CD4-positive, alpha-beta memory T cell (primary cell): Measurements from ENCODE around the gene FABP1. TPM values are rescaled to one million over a fixed set of nuclear protein-coding genes. Genes with fewer than 3 reads are reported as not detected.

Experiments
- CTCF ChIA-PET: fragments of 350-600 bp; sonication (Branson Sonifier 250); formaldehyde crosslinking; loops from one replicate; lab custom pipeline; 2021; ENCODE audit warnings: inconsistent platforms; ENCODE audit not compliant: partially characterized antibody; lab: Charles Lee
- POLR2A ChIA-PET: fragments of 350-600 bp; sonication (Branson Sonifier 250); formaldehyde crosslinking; loops from one replicate; lab custom pipeline; 2021; ENCODE audit not compliant: partially characterized antibody; lab: Charles Lee
- DNase-seq, 5 donors: peaks; one replicate each; pipeline versions ENCODE4 v3.0.0 to v3.0.0-alpha.2; 2020 to 2022; ENCODE audit warnings: mixed read lengths in 1 of 5
- H3K27ac ChIP-seq: one replicate; pipeline ENCODE4 v1.7.0; 2013; ENCODE audit warnings: low read depth, low read length
- H3K27me3 ChIP-seq: 2 replicates; pipeline ENCODE4 v1.7.0; 2013; ENCODE audit warnings: mild to moderate bottlenecking, low read length, moderate library complexity; ENCODE audit not compliant: insufficient read depth
- H3K36me3 ChIP-seq: 2 replicates; pipeline ENCODE4 v1.7.0; 2013; ENCODE audit warnings: mild to moderate bottlenecking, low read length, moderate library complexity; ENCODE audit not compliant: insufficient read depth
- H3K4me1 ChIP-seq: 2 replicates; pipeline ENCODE4 v1.7.0; 2013; ENCODE audit warnings: mild to moderate bottlenecking, low read length, moderate library complexity; ENCODE audit not compliant: insufficient read depth
- H3K4me3 ChIP-seq, 2 donors: one replicate each; pipeline ENCODE4 v1.7.0; 2013; ENCODE audit warnings: low read length in 2 of 2, mild to moderate bottlenecking in 1 of 2
- H3K9me3 ChIP-seq, 2 donors: one replicate each; pipeline ENCODE4 v1.7.0; 2013; ENCODE audit warnings: low read length in 2 of 2, control low read depth in 1 of 2; ENCODE audit not compliant: control insufficient read depth in 1 of 2
- H3K27ac Mint-ChIP-seq, 7 donors: one replicate each; pipeline ENCODE4 v1.8.0; 2020 to 2021; ENCODE audit warnings: mixed read lengths in 7 of 7, mild to moderate bottlenecking in 6 of 7, inconsistent platforms in 3 of 7, moderate library complexity in 3 of 7
- H3K27me3 Mint-ChIP-seq, 2 donors: one replicate each; pipeline ENCODE4 v1.8.0; 2020 to 2021; ENCODE audit warnings: mixed read lengths in 2 of 2
- H3K36me3 Mint-ChIP-seq, 2 donors: one replicate each; pipeline ENCODE4 v1.8.0; 2020 to 2021; ENCODE audit warnings: mixed read lengths in 2 of 2, inconsistent platforms in 1 of 2, mild to moderate bottlenecking in 1 of 2
- H3K4me1 Mint-ChIP-seq, 4 donors: one replicate each; pipeline ENCODE4 v1.8.0; 2020 to 2021; ENCODE audit warnings: mixed read lengths in 4 of 4, mild to moderate bottlenecking in 1 of 4
- H3K4me3 Mint-ChIP-seq, 8 donors: one replicate each; pipeline ENCODE4 v1.8.0; 2020 to 2021; ENCODE audit warnings: mixed read lengths in 8 of 8, mild to moderate bottlenecking in 7 of 8, moderate library complexity in 6 of 8, inconsistent platforms in 3 of 8
- H3K9me3 Mint-ChIP-seq, 8 donors: one replicate each; pipeline ENCODE4 v1.8.0; 2020 to 2021; ENCODE audit warnings: mixed read lengths in 8 of 8, mild to moderate bottlenecking in 5 of 8, inconsistent platforms in 3 of 8, moderate library complexity in 1 of 8
- intact Hi-C: fragments of 100-400 bp; cut with micrococcal nuclease; formaldehyde crosslinking; loops from one replicate; pipeline ENCODE4 v1.15.1; 2023
- polyA plus RNA-seq, 2 donors: library from polyadenylated mRNA; unstranded; fragments of 300-500 nt; fragmentation: Illumina TruSeq; gene quantifications; one replicate each; pipeline ENCODE4 v1.2.3, GENCODE V29; 2021
- total RNA-seq, 2 experiments: library from RNA; stranded (reverse); gene quantifications; one replicate each; pipeline ENCODE4 v1.2.3, GENCODE V29; 2021

FABP1 gene
- total and polyA plus RNA-seq, 4 experiments from 2014 or later = not detected

GRCh38 chr2:88128654-88129312 is 921 bp upstream of the FABP1 start:
- POLR2A ChIA-PET = no interaction called here
- DNase-seq = no peak
- intact Hi-C loops = no loop called here
- Histone ChIP-seq H3K36me3 (no peaks in the 10 kb centered on the region), H3K27me3 (no peaks in the 10 kb centered on the region), H3K4me1 (no peaks in the 10 kb centered on the region), H3K9me3 (no peaks in the 10 kb centered on the region), H3K27ac (no peak overlapping the region), H3K4me3 (no peak overlapping the region)
- no peaks in the 10 kb centered on the region for H3K36me3 Mint-ChIP-seq
- no peaks in the 10 kb centered on the region for H3K4me1 Mint-ChIP-seq
- H3K27me3 Mint-ChIP-seq = peaks cover 13 to 15% of the 10 kb centered on the region in 2 donors
- CTCF ChIA-PET = no interaction called here
- no peak overlapping the region for H3K27ac Mint-ChIP-seq
- no peak overlapping the region for H3K4me3 Mint-ChIP-seq
- no peaks in the 10 kb centered on the region for H3K9me3 Mint-ChIP-seq

GRCh38 chr2:88127638-88127887 is 299 bp downstream of the FABP1 start:
- POLR2A ChIA-PET = no interaction called here
- H3K4me3 Mint-ChIP-seq = no peak overlapping the region
- no peak overlapping the region for H3K27ac Mint-ChIP-seq
- H3K9me3 Mint-ChIP-seq = no peaks in the 10 kb centered on the region
- Histone ChIP-seq H3K27ac (no peak overlapping the region), H3K36me3 (no peaks in the 10 kb centered on the region), H3K9me3 (no peaks in the 10 kb centered on the region), H3K27me3 (no peaks in the 10 kb centered on the region), H3K4me1 (no peaks in the 10 kb centered on the region), H3K4me3 (no peak overlapping the region)
- peaks cover 13 to 16% of the 10 kb centered on the region in 2 donors for H3K27me3 Mint-ChIP-seq
- CTCF ChIA-PET = no interaction called here
- no peaks in the 10 kb centered on the region for H3K4me1 Mint-ChIP-seq
- DNase-seq = no peak
- H3K36me3 Mint-ChIP-seq = no peaks in the 10 kb centered on the region
- intact Hi-C loops = no loop called here

DNA sequence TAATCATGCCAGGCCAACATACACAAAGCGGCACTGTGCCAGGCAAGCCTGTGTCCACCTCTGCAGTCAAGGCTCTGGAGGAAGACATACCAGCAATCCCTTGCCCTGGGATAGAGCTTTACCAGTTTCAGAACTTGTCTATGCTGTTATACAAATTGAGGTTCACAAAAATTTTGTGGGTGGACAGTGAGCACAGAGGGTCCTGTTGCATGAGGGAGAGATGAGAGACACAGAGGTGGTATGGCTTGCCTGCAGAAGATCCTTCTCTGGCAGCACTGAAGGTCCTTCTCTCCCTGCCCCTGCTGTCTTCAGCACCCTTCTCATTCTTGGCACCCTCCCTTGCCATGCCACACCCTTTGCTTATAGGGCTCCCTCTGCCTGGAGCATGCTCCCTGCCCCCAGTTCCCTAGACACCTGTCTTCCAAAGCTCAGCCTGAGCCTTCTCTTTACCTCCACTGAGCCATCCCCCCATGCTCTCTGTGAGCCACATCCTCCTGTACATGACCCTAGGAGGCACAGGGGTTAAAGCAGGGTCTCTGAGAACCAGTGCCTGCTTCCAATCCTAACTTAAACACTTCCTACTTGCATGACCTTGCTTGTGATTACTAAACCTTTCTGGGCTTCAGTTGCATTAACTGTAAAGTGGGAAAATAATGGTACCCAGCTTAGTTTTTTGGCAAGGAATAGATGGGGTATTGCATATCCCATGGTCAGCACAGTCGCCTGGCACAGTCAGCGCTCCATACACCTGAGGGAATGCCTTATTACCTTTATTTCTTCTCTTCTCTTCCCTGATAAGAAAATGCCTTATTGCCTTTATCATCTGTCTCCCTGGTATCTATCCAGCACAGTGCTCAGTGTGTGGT is 857 bp downstream of the FABP1 start:
- H3K4me1 Mint-ChIP-seq = no peaks in the 10 kb centered on the region
- no peak for DNase-seq
- no peaks in the 10 kb centered on the region for H3K9me3 Mint-ChIP-seq
- no peak overlapping the region for H3K4me3 Mint-ChIP-seq
- H3K36me3 Mint-ChIP-seq = no peaks in the 10 kb centered on the region
- no peak overlapping the region for H3K4me3 ChIP-seq
- H3K27me3 ChIP-seq = no peaks in the 10 kb centered on the region
- intact Hi-C loops = no loop called here
- no peaks in the 10 kb centered on the region for H3K9me3 ChIP-seq
- CTCF ChIA-PET = no interaction called here
- H3K27ac Mint-ChIP-seq = no peak overlapping the region
- peaks cover 13 to 14% of the 10 kb centered on the region in 2 donors for H3K27me3 Mint-ChIP-seq
- H3K4me1 ChIP-seq = no peaks in the 10 kb centered on the region
- H3K27ac ChIP-seq = no peak overlapping the region
- no peaks in the 10 kb centered on the region for H3K36me3 ChIP-seq
- POLR2A ChIA-PET = no interaction called here

DNA sequence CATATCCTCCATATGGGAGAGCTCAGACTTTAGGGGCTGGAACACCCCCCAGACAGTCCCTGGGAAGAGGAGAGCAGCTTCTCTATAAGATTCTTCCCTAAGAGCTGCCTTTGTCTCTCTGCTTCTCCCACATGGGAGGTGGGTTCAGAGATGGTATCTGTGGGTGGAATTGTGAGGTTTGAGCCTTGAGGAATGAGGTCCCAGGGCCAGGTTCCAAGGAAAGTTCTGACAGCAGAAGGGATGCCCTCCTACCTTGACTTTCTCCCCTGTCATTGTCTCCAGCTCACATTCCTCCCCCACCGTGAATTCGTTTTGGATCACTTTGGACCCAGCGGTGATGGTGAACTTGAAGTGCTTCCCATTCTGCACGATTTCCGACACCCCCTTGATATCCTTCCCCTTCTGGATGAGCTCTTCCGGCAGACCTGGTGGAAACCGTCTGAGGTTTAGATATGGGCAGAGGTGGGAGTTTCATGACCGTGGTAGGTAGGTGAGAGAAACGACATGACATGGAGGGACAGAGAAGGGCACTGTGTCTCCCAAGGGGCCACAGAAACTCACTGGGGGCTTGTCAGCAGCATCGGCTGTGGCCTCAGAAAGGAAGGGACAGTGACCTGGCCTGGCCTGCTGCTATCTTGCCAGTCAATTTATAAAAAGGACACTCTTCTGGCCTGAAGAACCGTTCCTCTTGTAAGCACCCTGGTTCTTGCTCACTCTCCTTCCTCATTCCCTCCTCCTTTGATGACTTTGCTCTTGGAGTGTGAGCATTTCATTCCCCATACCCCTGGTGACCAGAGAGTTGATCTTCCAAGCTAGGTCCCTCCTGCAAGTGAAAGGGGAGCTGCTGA is 1.7 kb downstream of the FABP1 start:
- DNase-seq = no peak
- no peaks in the 10 kb centered on the region for H3K4me1 ChIP-seq
- Mint-ChIP-seq H3K27ac (no peak overlapping the region), H3K27me3 (peaks cover 15 to 16% of the 10 kb centered on the region in 2 donors), H3K9me3 (no peaks in the 10 kb centered on the region), H3K4me1 (no peaks in the 10 kb centered on the region), H3K4me3 (no peak overlapping the region), H3K36me3 (no peaks in the 10 kb centered on the region)
- no peaks in the 10 kb centered on the region for H3K9me3 ChIP-seq
- H3K27me3 ChIP-seq = no peaks in the 10 kb centered on the region
- H3K36me3 ChIP-seq = no peaks in the 10 kb centered on the region
- POLR2A ChIA-PET = no interaction called here
- intact Hi-C loops = no loop called here
- H3K4me3 ChIP-seq = no peak overlapping the region
- CTCF ChIA-PET = no interaction called here
- no peak overlapping the region for H3K27ac ChIP-seq

- H3K27me3 Mint-ChIP-seq = peaks cover 16% of the 10 kb centered on the region in 2 donors
- no peak overlapping the region for H3K4me3 ChIP-seq
- H3K9me3 Mint-ChIP-seq = no peaks in the 10 kb centered on the region
- H3K9me3 ChIP-seq = no peaks in the 10 kb centered on the region
- DNase-seq = no peak
- H3K27ac ChIP-seq = no peak overlapping the region
- no peaks in the 10 kb centered on the region for H3K4me1 ChIP-seq
- H3K27me3 ChIP-seq = no peaks in the 10 kb centered on the region
- H3K36me3 Mint-ChIP-seq = no peaks in the 10 kb centered on the region
- ChIA-PET CTCF (no interaction called here), POLR2A (no interaction called here)
- no peak overlapping the region for H3K27ac Mint-ChIP-seq
- H3K36me3 ChIP-seq = no peaks in the 10 kb centered on the region
- intact Hi-C loops = no loop called here
- H3K4me1 Mint-ChIP-seq = no peaks in the 10 kb centered on the region
- H3K4me3 Mint-ChIP-seq = no peak overlapping the region
These were observed 2.4 kb downstream of the FABP1 start for GRCh38 chr2:88125344-88125923.

GRCh38 chr2:88123975-88124917 is 3.6 kb downstream of the FABP1 start:
- Mint-ChIP-seq H3K27ac (no peak overlapping the region), H3K36me3 (no peaks in the 10 kb centered on the region), H3K27me3 (peaks cover 13 to 15% of the 10 kb centered on the region in 2 donors), H3K4me1 (no peaks in the 10 kb centered on the region), H3K9me3 (no peaks in the 10 kb centered on the region), H3K4me3 (no peak overlapping the region)
- no peaks in the 10 kb centered on the region for H3K36me3 ChIP-seq
- H3K27me3 ChIP-seq = no peaks in the 10 kb centered on the region
- no peak overlapping the region for H3K27ac ChIP-seq
- no peak overlapping the region for H3K4me3 ChIP-seq
- H3K4me1 ChIP-seq = no peaks in the 10 kb centered on the region
- ChIA-PET CTCF (interaction anchor here (0.9 kb wide), 1 partner anchor 9 kb away, joined by 3 read pairs; no protein-coding TSS in a partner anchor), POLR2A (no interaction called here)
- H3K9me3 ChIP-seq = no peaks in the 10 kb centered on the region
- DNase-seq = no peak
- intact Hi-C loops = no loop called here
